Upper lobe of left lung (tissue), 4 donors: Measurements from ENCODE around the gene RALA.

ENCODE experiments used
- CTCF ChIP-seq, 6 experiments: fragments of 450-650 bp in 4 of 6; fragments of 200-600 bp in 2 of 6; sonication (generic) in 2 of 6; IDR thresholded peaks; one replicate each; pipeline ENCODE4 v1.5.1; 2016 to 2019; ENCODE audit warnings: antibody characterized with exemption in 6 of 6
- POLR2A ChIP-seq, 4 donors: fragments of 450-650 bp; IDR thresholded peaks; one replicate each; pipeline ENCODE4 v1.5.1; 2016 to 2017; ENCODE audit warnings: antibody characterized with exemption in 4 of 4, mild to moderate bottlenecking in 2 of 4
- POLR2AphosphoS5 ChIP-seq, 2 donors: sonication (generic); formaldehyde crosslinking; IDR thresholded peaks; one replicate each; pipeline ENCODE4 v1.5.1; 2017; ENCODE audit warnings: antibody characterized with exemption in 2 of 2

DNA sequence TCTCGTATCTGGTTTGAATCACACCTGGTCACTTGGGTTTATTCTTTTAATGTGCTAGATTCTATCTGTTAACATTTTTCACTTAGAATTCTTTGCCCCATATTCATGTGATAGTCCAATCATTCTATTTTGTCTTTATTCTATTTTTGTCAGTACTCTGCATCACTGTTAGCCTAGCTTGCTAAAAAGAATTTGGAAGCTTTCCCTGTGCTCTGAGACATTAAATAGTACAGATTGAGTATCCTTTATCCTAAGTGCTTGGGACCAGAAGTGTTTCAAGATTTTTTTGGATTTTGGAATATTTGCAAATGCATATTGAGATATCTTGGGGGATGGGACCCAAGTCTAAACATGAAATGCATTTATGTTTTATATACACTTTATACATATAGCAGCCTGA, 51.0 kb downstream of the RALA start:
- TF ChIP-seq CTCF (IDR thresholded peaks at IDR 0.05) (no peak), POLR2A (IDR thresholded peaks at IDR 0.05) (no peak), POLR2AphosphoS5 (IDR thresholded peaks at IDR 0.05) (no peak)
